Suppressor macrophage treated with lipopolysaccharide for 1 hour (primary cell): ENCODE measurements around the gene CTSW.
A peak's percentile ranks its signal among the peaks of the same experiment; 100 is the strongest.
"Not testable (repeated sequence)": the region's sequence is repeated elsewhere in the genome, so short reads cannot be mapped to it uniquely, and the experiment has no call there.

Source experiments
- DNase-seq, 3 donors: peaks; one replicate each; pipeline ENCODE4 v3.0.0-alpha.2; 2020 to 2022

The CTSW gene, protein sequence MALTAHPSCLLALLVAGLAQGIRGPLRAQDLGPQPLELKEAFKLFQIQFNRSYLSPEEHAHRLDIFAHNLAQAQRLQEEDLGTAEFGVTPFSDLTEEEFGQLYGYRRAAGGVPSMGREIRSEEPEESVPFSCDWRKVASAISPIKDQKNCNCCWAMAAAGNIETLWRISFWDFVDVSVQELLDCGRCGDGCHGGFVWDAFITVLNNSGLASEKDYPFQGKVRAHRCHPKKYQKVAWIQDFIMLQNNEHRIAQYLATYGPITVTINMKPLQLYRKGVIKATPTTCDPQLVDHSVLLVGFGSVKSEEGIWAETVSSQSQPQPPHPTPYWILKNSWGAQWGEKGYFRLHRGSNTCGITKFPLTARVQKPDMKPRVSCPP

GRCh38 chr11:65879617-65880016 lies at the start of gene CTSW:
CTSW (plus strand) TSS chr11:65879837; CDS start chr11:65879855, 18 bp downstream.
- DNase-seq = no peak

- DNase-seq = not testable (repeated sequence)
These were observed 47.4 kb upstream of the CTSW start for GRCh38 chr11:65832231-65832630.

DNA sequence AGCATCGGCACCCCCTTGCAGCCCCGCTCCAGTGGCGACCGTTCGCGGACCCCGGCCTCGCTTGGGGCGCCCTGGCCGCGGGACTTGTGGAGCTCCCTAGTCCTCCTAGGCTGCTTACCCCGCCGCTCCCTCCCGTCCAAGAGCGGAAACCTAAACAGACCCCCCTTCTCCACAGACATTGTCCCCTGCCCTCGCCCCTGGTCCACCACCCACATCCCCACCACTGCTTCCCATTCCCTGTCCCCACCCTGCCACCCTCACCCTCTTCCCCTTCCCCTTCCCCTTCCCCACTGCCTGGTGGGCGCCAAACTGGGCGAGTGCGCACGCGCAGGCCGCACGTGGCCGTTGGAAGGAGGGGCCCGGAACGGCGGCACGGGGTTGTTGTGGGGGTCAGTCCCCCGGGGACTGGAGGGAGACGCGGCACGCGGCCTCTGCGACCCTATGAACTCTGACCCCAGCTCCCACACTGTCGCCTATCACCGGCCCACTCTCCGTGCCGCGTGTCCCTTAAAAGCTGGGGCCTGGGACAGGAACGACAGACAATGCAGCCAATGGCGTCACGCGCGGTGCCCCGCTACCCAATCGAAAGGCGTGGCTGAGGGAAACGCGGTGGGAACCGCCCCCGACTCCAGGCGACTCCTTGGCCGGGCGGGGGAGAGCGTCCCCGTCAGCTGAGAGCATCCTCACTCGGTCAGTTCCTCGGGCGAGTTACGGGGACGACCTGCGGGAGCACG lies 46.2 kb upstream of the CTSW start, which contains the start of gene SNX32:
Gene SNX32, plus strand, starts transcription at position 667 of the 734 bp plus-strand sequence. CDS start 103 bp downstream, outside the sequence.
- peak; percentile 95 to 97 (median 96) for DNase-seq

DNA sequence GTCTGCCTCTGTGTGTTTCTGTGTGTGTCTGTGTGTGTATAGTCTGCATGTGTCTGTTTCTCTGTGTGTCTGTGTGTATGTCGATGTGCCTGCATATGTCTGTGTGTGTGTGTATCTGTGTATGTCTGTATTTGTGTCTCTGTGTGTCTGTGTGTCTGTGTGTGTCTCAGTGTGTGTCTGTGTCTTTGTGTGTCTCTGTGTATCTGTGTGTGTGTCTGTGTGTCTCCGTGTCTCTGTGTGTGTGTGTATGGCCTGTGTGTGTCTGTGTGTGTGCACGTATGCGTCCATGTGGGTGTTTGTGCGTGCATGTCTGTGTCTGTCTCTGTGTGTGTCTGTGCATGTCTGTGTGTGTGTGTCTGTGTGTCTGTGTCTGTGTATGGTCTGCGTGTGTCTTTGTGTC lies 45.4 kb upstream of the CTSW start:
- no peak for DNase-seq

DNA sequence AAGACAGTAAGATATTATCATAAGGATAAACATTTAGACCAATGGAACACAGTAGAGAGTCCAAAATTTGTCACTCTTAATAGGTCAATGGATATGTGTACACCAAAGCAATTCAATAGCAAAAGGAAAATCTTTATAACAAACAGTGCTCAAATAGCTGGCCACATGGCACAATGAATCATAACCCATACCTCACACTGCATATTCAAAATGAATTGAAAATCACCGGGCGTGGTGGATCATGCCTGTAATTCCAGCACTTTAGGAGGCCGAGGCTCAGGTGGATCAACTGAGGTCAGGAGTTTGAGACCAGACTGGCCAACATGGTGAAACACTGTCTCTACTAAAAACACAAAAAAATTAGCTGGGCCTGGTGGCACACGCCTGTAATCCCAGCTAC lies 37.5 kb upstream of the CTSW start:
- no peak for DNase-seq

GRCh38 chr11:65843811-65844210 lies 35.8 kb upstream of the CTSW start:
- DNase-seq = no peak

DNA sequence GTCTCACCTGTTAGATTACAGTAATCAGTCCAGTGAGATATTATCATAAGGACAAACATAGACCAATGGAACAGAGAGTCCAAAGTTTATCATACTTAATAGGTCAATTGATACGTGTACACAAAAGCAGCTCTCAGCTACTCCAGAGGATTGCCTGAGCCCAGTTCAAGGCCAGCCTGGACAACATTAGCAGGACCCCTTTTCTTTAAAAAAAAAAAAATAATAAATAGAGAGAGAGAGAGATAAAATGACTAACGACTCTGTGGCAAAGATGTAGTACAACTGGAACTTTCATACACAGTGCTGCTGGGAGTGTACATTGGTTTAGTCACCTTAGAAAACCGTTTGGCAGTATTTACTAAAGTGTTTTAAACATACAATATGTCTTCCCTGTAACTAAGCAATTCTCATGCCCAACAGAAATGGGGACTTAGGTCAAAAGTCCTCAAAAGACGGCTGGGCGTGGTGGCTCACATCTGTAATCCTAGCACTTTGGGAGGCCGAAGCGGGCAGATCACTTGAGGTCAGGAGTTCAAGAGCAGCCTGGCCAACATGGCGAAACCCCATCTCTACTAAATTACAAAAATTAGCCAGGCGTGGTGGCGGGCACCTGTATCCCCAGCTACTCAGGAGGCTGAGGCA lies 35.3 kb upstream of the CTSW start:
- no peak for DNase-seq

GRCh38 chr11:65847746-65848145 lies 31.9 kb upstream of the CTSW start:
- no peak for DNase-seq

DNA sequence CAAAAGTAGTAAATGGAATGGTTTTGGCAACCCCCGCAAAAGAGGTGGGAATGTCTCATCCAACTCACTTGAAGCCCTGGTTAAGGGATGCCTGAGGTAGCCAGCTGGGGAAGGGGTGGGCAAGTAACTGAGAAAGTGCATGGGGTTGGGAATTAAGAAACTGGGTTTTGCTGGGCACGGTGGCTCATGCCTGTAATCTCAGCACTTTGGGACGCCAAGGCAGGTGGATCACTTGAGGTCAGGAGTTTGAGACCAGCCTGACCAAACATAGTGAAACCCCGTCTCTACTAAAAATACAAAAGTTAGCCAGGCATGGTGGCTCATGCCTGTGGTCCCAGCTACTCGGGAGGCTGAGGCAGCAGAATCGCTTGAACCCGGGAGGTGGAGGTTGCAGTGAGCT lies 30.9 kb upstream of the CTSW start:
- DNase-seq = not testable (repeated sequence)

DNA sequence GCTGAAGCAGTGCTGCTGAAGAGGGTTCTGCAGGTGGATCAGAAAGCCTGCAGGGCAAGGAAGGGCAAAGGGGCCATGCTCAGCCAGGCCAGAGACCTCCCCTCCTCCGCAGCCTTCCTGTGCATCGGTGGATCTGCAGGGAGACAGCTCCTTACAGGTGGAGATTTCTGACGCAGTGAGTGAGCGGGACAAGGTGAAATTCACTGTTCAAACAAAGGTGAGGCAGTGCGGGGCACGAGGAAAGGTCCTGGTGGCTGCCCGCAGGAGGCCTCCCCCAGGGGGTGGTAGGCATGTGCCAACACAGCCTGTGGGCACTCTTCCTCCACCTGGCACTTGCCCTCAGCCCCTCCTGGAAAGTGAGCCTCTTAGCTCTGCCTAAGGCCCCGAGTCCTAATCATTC lies 30.3 kb upstream of the CTSW start:
- DNase-seq = no peak

DNA sequence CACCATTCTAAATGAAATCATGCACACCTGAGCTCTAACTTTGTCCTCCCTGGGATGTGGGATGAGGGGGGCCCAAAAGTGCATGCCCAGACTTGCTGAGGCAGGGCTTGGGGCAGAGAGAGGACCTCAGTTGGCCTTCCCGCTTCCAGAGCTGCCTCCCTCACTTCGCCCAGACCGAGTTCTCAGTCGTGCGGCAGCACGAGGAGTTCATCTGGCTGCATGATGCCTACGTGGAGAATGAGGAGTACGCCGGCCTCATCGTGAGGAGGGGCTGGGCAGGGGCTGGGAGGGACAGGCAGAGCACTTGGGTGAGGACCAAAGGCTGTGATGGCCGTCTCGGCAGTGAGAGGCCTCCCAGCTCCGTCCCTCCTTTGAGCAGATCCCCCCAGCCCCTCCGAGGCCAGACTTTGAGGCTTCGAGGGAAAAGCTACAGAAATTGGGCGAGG lies 29.8 kb upstream of the CTSW start:
- no peak for DNase-seq

DNA sequence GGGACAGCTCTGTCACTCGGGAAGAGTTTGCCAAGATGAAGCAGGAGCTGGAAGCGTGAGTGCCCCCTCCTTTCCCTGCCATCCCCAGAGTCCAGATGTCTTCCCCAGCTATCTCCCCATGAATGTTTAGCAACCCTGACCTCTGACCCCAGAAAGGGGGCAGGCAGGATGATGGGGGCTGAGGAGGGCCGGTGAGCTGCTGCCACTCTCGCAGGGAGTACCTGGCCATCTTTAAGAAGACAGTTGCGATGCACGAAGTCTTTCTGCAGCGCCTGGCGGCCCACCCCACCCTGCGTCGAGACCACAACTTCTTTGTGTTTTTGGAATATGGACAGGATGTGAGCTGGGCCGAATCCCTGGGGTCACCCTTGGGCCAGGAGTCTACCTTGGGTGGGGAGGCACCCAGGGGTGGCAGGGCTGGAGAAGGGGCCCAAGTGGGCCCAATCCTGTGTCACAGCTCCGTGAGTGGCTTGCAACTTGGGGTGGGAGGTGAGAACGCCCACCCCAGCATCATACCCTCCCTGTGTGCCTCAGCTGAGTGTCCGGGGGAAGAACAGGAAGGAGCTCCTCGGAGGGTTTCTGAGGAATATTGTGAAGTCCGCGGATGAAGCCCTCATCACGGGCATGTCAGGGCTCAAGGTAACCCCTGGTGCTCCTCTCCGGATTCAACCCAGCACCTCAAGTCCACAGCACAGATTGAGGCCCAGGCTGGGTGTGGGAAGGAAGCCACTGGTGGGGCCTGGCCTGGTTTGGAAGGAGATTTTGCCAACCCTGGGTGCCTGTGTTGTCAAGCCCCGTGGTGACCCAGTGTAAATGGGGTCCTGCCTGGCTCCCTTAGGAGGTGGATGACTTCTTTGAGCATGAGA lies 29.2 kb upstream of the CTSW start:
- DNase-seq = no peak

- DNase-seq = peak in 2 of 3 donors; percentile 24 to 41
These were observed 28.5 kb upstream of the CTSW start for GRCh38 chr11:65851083-65851579.

GRCh38 chr11:65851811-65852507 lies 27.7 kb upstream of the CTSW start:
- DNase-seq = no peak

DNA sequence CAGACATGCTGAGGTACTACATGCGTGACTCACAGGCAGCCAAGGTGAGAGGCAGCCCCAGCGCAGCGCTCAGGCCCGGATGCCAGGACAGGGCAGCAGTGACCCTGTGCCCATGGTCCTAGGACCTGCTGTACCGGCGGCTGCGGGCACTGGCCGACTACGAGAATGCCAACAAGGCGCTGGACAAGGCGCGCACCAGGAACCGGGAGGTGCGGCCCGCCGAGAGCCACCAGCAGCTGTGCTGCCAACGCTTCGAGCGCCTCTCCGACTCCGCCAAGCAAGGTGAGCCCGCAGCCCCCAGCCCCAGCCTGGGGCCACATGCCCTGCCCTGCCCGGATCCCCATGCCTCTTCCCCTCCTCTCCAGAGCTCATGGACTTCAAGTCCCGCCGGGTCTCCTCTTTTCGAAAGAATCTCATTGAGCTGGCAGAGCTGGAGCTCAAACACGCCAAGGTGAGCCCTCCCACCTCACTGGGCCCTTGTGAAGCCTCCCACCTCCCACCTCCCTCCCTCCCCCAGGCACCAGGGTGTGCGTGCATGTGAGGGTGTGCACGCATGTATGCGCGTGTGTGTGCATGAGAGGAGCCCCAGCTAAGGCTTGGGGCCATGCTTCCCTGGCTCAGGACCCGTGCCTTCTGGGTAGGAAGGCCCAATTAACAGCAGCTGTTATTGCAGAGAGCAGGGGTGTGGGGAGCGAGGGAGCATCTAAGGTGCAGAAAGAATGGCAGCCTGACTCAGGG lies 27.0 kb upstream of the CTSW start:
- no peak for DNase-seq

- DNase-seq = no peak
These were observed 26.2 kb upstream of the CTSW start for GRCh38 chr11:65853246-65853979.

DNA sequence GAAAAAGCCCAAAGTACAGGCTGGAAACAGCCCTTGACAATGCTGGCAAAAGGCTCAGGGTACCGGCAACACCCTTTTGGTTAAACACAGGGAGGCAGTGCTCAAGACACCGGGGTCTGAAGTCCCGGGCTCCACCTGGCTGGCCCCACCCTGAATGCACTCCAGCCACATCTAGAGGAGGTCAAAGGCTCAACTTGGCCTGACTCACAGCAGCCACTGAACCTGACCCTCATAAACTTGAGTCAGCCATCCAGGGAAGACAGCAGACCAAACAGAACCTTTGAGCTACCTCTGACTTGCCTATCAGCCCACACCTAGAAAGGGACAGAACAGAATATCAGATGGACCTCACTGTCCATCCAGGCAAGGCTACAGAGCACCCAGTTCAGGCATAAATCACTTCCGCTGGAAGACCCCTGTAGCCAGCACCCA lies 25.5 kb upstream of the CTSW start:
- DNase-seq = no peak

DNA sequence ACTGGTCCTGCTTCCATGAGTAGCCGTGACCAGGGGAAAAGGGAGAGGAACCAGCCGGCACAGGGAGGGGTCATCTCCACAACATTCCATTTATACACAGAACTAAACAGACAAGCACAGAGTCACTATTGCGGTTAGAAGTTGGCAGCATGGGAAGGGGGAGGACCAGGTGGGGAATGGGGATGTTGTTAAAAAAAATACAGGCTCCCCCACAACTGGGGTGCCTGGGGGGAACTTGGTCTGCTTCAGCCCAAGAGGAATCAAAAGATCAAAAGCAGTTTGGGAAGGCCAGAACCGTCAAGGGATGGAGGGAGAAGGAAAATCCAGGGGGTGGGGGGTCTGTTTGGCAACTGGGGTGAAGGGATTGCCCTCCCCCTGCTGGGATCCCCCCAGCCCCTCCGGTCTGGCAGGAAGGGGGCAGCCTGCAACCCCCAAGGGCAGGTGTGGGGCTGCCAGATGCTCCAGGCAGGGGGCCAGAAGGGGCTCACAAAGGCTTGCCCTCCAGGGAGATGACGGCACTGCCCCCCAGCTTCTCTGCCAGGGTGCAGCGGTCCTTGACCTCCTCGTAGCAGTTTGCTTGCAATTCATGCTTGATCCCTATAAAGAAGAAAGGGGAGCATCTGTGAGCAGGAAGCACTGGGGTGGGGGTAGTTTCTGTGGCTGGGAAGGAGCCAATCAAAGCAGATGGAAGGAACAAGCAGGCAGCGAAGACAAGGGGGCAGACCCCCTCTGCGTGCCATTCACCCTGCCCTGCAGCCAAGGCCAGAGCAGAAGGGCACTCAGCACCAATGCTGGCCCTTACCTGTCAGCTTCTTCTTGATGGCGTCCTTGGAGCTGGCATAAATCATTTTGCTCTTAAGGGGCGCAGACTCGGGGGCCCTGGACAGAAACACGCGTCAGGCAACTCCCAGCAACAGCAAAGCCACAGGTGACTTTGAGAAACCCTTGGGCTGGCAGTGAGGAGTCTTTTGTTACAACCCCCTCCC lies 24.5 kb upstream of the CTSW start:
- DNase-seq = no peak

GRCh38 chr11:65855927-65856363 lies 23.7 kb upstream of the CTSW start:
- no peak for DNase-seq
